Sigmoid colon (tissue), 4 donors: ENCODE data around the gene TNIK.

Source experiments
- CTCF ChIP-seq, 4 experiments: fragments of 450-650 bp in 3 of 4; fragments of 200-600 bp in 1 of 4; IDR thresholded peaks; one replicate each; pipeline ENCODE4 v1.5.1; 2016 to 2019; ENCODE audit warnings: antibody characterized with exemption in 4 of 4, mild to moderate bottlenecking in 3 of 4, moderate library complexity in 2 of 4
- POLR2A ChIP-seq, 2 donors: fragments of 450-650 bp; IDR thresholded peaks; one replicate each; pipeline ENCODE4 v1.6.1; 2016; ENCODE audit warnings: antibody characterized with exemption in 2 of 2, mild to moderate bottlenecking in 2 of 2, moderate library complexity in 2 of 2
- POLR2AphosphoS5 ChIP-seq, 4 donors: sonication (generic); formaldehyde crosslinking; IDR thresholded peaks; one replicate each; pipeline ENCODE4 v1.6.1; 2017; ENCODE audit warnings: antibody characterized with exemption in 4 of 4

- TF ChIP-seq CTCF (IDR thresholded peaks at IDR 0.05) = no peak
- TF ChIP-seq POLR2A (IDR thresholded peaks at IDR 0.05) = no peak
- TF ChIP-seq POLR2AphosphoS5 (IDR thresholded peaks at IDR 0.05) = no peak
These were observed 352.1 kb downstream of the TNIK start for GRCh38 chr3:171108066-171108465.
